Stimulated activated CD4-positive, alpha-beta T cell treated with anti-CD3 and anti-CD28 coated beads, Interleukin-4, amount 100 ng/mL, for 48 hours (primary cell): Measurements from ENCODE around the gene SHISA4.
"Not testable (repeated sequence)": the region's sequence is repeated elsewhere in the genome, so short reads cannot be mapped to it uniquely, and the experiment has no call there.

Source experiments
- DNase-seq, 2 donors: peaks; one replicate each; pipeline ENCODE4 v3.0.0-alpha.2; 2020; ENCODE audit warnings: low read depth in 2 of 2

Gene SHISA4

GRCh38 chr1:201928266-201928665 lies 39.6 kb downstream of the SHISA4 start:
- DNase-seq = no peak

DNA sequence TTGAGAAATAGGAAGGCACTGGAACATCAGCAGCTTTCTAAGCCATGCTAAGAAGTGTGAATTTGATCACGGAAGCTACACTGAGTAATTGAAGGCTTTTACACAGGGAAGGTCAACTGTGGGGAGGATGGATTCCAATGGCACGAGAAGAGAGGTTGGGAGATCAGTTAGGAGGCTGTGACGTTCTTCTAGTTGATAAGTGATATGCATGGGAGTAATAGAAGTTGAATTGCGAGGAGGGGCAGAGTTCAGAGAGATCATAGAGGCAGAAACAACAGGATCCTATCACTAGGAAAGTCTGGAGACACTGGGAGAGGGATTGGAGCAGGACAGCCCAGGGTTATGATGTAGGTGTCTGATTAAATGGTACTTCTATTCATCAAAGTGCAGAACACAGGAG lies 41.4 kb downstream of the SHISA4 start:
- DNase-seq = no peak

GRCh38 chr1:201930803-201931202 lies 42.1 kb downstream of the SHISA4 start:
- DNase-seq = no peak

DNA sequence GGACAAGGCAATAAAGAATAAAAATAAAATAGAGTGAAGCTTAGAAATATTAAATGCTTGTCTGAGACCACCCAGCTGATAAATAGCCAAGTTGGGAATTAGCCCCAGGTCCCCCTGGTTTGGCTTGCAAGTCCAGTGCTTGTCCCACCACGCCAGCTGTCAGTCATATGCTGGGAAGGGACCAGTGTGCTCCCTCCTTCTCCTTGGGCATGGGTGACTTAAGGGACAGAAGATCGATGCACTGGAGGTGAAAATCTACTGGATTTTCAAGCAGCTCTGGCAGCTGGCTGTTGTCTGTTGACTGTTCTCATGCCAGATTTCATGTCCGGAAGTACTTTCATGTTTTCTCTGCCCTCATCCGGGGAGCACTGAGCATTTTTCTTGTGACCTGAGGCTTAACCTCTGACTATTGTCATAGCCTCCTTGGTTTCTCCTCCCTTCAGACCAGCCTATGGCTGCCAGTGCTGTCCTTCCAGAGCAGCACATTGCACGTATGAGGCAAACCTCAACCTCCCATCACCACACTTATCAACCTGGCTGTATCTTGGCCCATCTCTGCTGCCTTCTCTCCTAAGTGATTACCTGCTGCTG lies 45.2 kb downstream of the SHISA4 start:
- no peak for DNase-seq

DNA sequence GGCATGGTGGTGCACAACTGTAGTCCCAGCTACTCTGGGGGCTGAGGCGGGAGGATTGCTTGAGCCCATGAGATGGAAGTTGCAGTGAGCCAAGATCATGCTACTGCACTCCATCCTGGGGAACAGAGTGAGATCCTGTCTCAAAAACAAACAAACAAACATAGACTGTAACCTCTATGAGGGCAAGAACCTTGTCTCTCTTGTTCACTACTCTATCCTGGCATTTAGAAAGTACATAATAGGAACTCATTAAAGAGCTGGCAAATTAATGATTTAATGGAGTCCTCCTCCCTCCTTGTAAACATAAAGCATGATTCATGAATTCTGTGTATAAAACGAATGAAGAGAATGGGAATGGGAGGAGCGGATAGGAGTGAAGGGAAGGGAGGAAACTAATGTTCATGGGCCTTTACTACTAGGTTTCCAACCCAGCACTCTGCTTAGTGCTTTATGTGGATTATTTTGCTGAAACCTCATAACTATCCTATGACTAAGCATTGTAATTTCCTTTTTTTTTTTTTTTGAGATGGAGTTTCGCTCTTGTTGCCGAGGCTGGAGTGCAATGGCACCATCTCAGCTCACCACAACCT lies 49.0 kb downstream of the SHISA4 start:
- DNase-seq = no peak

DNA sequence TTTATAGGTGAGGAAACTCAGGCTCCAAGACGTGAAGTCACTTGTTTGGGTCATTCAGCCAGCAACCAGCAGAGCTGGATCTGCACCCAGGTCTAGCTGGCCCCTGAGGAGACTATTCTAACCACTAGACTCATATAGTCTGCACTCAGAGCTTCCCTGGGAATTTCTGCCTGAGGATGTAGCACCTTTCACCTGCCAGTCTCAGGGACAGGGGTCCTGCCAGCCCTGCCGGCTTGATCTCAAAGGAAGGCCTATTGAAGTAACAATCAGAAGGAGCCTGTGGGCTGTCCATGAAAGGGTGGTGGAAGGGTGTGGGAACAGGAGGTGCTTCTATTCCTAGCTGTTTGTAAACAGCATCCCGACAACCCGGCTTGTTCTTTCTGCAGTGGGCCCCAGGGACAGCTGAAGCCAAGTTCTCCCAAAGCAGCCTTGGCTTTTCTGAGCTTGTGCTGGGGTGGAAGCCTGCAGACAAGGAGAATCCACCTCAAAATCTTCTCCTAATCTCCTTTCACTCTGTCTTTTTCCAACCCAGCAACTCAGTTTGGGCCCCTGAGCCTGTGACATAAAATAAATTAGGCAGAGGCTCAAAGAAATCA lies 49.8 kb downstream of the SHISA4 start:
- DNase-seq = no peak

GRCh38 chr1:201939148-201939547 lies 50.5 kb downstream of the SHISA4 start:
- DNase-seq = no peak

DNA sequence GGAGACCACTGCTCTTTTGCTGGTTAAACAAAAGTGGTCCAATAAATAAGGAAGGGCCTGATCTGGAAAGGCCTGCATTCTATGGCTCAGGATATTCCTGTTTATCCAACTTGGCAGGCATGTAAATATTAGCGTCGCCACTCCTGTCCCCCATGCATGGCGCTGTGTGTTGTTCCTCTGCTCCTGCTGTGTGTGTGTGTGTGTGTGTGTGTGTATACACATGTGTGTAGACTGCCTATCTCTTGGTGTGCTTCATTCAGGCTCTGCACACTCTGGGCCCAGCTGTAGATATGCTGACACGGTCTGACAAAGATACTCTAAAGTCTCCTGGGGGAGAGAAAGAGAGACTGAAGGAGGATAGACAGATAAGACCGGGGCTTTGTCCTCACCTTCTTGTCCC lies 50.9 kb downstream of the SHISA4 start:
- no peak for DNase-seq

GRCh38 chr1:201940316-201940715 lies 51.6 kb downstream of the SHISA4 start:
- DNase-seq = not testable (repeated sequence)

GRCh38 chr1:201941420-201942128 lies 52.9 kb downstream of the SHISA4 start:
- no peak for DNase-seq

DNA sequence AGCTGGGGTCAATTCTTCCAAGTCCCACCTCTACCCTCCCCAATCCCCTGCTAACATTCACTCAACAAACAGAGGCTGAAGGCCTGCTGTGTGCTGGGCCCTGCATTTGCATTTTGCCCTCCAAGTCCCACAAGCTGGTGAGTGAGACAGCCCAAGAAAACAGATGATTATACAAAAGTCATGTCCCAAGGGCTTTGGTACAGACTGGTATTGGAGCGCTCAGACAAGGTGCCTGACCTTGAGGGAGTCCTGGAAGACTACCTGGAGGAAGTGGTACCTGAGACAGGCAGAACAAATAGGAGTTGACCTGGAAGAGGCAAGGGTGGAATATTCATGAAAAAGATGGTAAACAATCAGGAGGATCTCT lies 53.4 kb downstream of the SHISA4 start:
- DNase-seq = no peak
